Activated effector memory CD4-positive, alpha-beta T cell treated with Interleukin-2 at 50 U/mL for 16 hours (primary cell): ENCODE data around the gene RPN2.
"Not testable (repeated sequence)": the region's sequence is repeated elsewhere in the genome, so short reads cannot be mapped to it uniquely, and the experiment has no call there.

Source experiments
- DNase-seq: peaks from one replicate; pipeline ENCODE4 v3.0.0-alpha.2; 2020

The RPN2 gene

DNA sequence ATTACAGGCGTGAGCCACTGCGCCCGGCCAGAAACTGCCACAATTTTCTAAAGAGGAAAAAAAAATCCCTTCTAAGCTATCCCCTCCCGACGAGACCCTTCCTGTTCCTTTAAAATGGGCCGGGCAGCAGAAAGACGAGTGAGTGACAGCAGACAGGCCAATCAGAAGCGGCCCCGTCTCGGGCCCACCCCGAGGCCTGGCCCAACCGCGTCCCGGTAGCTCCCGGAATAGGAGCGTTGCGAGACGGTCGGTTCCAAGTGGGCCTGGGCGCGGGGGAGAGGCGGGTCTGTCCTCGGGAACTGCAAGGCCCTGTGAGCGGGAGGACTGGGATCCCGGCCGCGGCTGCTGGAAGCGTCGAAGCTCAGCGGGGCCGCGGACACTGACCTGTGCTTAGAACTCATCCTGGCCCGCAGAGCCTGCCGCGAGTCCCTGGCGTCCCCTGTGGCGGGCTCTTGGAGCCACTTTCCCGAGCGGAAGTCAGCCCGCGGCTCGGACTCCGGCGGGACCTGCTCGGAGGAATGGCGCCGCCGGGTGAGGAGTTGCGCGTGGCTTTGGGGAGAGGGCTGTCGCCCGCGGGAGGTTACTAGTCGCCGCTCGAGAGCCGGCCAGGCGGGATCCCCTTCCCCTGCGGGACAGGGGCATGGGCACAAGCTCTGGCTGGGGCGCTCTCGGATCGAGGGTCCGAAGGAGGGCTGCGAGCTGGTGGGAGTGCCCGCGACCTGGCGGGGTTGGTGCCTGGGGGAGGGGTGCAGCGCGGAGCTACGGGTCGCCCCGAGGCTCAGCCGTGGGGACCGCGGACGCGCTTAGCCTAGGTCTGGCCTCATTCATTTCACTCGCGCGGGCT is at the start of gene RPN2, which contains the start of gene MROH8:
Gene RPN2, plus strand, starts transcription at position 492 of the 844 bp plus-strand sequence. Its CDS starts 27 bp downstream, at position 519.
Gene MROH8, minus strand, starts transcription at position 710 of the 844 bp plus-strand sequence.
- DNase-seq, result peak; percentile 93

DNA sequence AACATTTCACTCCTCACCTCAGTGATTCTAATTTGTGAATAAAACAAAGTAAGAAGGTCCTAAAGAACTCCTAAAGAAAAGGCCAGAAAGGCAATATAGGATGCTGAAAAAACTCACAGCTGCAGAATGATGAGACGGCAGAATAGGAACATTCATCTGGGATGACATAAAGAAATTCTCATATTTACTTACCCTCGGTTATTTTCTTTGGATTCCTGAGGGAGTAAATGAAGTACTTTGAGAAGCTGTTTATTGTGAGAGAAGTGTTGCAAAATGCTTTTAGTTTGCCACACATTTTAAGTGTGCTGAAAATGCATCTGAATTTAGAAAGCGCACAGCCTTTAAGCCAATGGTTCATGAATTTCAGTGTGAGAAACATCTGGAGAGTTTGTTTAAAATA is 47.6 kb upstream of the RPN2 start:
- no peak for DNase-seq

DNA sequence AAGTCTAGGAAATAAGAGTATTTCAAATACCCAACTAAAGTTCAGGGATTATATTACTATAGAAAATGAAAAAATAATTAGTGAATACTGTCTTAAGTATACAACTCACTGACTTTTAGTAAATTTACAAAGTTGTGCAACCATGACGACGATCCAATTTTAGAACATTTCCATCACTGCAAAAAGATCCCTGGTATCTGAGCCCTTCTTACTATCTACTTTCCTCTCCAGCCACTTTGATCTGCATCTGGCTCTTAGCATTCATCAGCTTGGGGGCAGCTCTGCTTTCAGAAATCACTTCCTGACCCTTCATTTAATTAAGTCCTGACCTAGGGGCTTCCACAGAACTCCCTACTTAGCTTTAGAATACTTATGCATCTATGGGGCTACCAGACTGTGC is 45.2 kb upstream of the RPN2 start:
- no peak for DNase-seq

GRCh38 chr20:37137547-37137946 is 41.6 kb upstream of the RPN2 start:
- no peak for DNase-seq

- DNase-seq, result no peak
Measured at GRCh38 chr20:37142708-37143107, 36.4 kb upstream of the RPN2 start.

- DNase-seq, result no peak
Measured at GRCh38 chr20:37144856-37145404, 34.2 kb upstream of the RPN2 start.

DNA sequence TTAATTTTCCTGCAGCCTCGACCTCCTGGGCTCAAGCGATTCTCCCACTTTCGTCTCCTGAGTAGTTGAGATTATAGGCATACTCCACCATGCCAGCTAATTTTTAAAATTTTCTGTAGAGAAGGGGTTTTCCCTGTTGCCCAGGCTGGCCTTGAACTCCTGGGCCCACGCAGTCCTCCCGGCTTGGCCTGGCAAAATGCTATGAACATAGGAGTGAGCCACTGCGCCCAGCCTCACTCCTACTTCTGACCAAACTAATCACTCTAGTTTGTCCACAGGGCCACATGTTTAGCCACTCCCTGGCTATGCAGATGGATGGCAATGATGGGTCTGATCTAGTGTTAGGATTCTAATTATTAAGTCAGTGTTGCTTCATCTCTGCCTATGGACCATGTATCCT is 31.9 kb upstream of the RPN2 start:
- DNase-seq, result no peak

GRCh38 chr20:37150864-37151263 is 28.3 kb upstream of the RPN2 start:
- not testable (repeated sequence) for DNase-seq

GRCh38 chr20:37151529-37151928 is 27.6 kb upstream of the RPN2 start:
- DNase-seq, result no peak

DNA sequence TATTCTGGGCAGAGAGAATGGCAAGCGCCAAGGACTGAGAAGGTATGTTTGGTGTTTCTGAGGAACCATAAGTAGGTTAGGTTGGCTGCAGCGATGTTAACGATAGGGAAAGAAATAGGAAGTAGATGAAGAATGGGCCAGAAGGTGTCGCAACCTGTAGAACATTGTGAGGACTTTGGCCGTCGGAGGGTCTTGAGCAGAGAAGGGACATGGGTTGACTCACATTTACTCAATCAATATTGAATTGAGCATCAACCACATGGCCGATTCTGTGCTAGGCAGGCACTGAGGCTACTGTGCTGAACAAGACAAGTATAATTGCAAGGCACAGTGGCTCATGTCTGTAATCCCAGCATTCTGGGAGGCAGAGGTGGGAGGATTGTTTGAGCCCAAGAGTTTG is 26.8 kb upstream of the RPN2 start:
- no peak for DNase-seq

DNA sequence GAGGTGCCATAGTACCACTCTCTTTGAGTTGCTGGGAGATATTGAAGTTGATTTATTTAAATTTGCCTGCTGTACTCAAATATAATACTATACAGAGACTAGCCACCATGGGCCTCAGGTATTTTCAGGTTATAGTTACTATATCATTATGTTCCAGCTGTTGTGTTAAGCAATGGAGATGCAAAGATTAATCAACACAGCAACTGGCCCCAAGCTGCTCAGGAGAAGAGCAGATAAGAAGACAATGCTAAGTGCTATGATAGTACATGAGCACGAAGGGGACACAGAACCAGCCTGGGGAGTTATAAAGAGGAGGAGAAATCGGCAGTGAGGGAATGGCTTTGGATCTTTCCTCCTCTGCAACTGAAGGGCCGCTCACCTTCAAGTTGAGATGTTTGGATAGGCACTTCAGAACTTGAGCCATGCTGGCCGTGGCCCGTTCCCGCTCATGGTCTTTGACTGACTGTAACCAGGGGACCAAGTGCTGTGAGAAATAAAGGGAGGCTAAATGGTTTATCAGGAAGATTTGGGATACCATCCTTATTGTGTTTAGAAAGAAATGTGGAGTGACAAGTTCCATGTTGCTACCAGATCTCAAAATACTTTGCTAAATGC is 24.3 kb upstream of the RPN2 start:
- no peak for DNase-seq

DNA sequence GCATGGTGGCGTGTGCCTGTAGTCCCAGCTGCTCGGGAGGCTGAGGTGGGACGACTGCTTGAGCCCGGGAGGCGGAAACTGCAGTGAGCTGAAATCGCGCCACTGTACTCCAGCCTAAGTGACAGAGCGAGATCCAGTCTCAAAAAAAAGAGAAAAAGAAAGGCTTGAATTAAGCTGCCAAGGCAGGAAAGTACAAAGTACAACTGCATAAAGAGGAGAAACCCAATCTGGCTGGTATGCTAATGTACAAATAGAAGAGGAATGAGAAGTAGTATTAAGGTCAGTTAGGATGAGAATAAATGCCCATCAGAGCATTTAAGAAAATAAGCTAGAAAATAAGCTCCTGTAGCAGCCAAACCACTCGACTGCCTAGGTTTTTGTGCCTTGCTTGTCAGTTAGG is 23.1 kb upstream of the RPN2 start:
- DNase-seq, result no peak

GRCh38 chr20:37158248-37158647 is 20.9 kb upstream of the RPN2 start:
- no peak for DNase-seq

GRCh38 chr20:37160683-37161082 is 18.4 kb upstream of the RPN2 start:
- DNase-seq, result no peak

DNA sequence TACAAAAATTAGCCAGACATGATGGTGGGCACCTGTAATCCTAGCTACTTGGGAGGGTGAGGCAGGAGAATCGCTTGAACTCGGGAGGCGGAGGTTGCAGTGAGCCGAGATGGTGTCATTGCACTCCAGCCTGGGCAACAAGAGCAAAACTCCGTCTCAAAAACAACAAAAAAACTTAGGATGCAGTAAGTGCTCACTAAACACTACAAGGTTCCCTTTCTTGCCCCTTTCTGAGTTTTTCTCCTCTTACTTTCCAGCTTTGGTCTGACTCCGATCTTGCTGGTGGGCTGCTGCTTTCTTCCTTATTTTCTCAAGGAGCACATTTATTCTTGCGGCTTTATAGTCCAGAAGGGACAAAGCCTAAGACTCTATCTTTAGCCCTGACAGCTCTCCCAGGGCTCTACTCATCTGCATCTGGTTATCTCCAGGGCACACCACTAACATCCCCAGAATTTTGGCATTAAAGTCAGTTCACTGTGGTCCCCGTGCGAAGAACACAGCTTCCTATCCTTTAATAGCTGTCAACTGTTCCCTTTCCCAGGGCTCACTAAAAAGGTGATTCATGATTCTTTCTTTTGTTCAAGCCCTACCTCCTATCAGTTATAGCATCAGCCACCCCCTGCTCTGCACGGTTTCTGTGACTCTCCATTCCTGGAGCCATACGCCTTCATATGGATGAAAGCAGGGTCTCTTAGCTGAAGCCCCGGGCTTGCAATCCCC is 17.1 kb upstream of the RPN2 start:
- no peak for DNase-seq

- DNase-seq, result no peak
Measured at GRCh38 chr20:37162646-37163045, 16.5 kb upstream of the RPN2 start.

- no peak for DNase-seq
Measured at GRCh38 chr20:37163832-37164554, 15.1 kb upstream of the RPN2 start.

- no peak for DNase-seq
Measured at GRCh38 chr20:37165031-37165430, 14.1 kb upstream of the RPN2 start.

DNA sequence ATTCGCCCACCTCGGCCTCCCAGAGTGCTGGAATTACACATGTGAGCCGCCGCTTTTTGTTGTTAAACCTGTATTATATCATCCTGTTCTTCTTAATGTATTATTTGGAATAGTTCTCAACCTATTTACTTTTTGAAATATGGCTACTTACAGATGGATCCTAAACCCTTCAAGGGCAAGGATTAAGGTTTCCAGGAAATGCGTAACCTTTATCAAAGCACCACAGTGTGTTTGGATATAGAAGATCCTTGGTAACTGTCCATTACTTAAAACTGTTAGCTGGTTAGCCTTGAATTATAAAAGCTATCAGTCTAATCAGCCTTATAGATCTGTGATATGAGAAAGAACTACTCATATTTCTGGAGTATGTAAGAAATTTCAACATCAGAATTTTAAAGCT is 12.3 kb upstream of the RPN2 start:
- DNase-seq, result no peak

DNA sequence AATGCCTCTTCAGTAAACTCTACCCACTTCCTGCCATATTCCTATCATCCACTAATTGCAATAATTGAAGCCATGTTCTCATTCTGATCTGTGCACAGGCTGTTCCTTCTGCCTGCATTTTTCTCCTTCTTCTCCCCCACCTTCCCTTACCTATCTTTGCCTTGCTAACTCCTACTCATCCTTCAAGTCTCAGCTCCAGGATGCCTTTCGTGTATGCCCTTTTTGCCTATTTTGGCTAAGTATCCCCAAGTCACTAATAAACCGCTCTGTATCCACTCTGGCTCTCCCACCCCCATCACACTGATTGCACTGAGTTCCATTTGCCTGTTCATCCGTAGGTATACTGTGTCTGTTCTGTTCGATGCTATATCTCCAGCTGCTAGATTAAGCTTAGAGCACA is 6.3 kb upstream of the RPN2 start:
- DNase-seq, result no peak

DNA sequence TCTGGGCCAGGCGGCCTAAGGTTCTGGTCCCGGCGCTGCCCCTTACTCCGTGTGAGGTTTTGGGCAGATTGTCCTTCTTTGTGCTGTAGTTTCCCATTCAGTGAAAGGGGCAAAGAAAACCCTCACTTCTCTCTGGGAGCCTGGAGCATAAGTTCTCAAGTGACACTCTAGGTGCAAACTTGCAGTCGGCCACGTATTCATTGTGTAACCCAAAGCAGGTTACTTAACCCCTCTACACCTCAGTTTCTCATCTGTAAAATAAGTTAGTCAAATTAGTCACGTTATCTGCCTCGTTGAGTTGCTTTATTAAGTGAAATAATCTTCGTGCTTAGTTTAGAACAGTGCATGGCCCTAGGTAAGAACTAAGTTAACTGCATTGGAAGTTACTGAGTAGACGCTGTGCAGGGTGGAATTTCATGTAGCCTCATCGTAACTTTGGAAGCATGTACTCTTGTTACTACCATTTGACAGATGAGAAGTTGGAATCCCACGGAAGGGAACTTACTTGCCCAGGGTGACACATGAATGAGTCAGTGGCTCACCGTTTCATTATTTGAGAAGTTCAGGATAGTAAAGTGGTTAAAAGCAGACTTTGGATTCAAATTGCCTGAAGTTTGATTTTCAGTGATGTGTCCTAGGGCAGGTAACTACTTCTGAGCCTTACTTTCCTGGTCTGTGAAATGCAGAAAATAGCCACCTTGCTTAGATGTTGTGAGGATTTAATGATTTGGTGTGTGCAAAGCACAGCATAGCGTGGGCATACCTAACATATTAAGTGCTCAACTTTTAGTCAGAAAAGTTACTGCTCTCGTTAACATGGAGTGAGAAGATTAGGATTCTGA is 774 bp downstream of the RPN2 start:
- DNase-seq, result no peak

GRCh38 chr20:37185686-37186085 is 6.6 kb downstream of the RPN2 start:
- DNase-seq, result no peak
